Spleen (tissue), 7 donors: ENCODE results near the gene MACROD2.

Source experiments
- CTCF ChIP-seq, 11 experiments: fragments of 200-600 bp in 7 of 11; fragments of 450-650 bp in 4 of 11; sonication (generic) in 4 of 11; IDR thresholded peaks in 8 of 11; conservative IDR thresholded peaks in 3 of 11; 1 replicate in 7 of 11; 2 replicates in 4 of 11; pipeline versions ENCODE4 v1.4.0 to v1.8.0; 2016 to 2021; ENCODE audit warnings: antibody characterized with exemption in 11 of 11, inconsistent platforms in 4 of 11, mild to moderate bottlenecking in 1 of 11
- POLR2A ChIP-seq, 3 donors: fragments of 450-650 bp; IDR thresholded peaks; one replicate each; pipeline ENCODE4 v1.5.1; 2017; ENCODE audit warnings: antibody characterized with exemption in 3 of 3, mild to moderate bottlenecking in 1 of 3
- POLR2AphosphoS5 ChIP-seq, 3 donors: sonication (generic); formaldehyde crosslinking; IDR thresholded peaks; one replicate each; pipeline ENCODE4 v1.5.1; 2017; ENCODE audit warnings: antibody characterized with exemption in 3 of 3
- donor health status: DM: no; HTN: no; CAD: no; lungs with moderate emphysema.
- donor health status: DM: no; HTN: no; CAD: no.
- donor health status: DM: no; HTN: no; CAD: no.

DNA sequence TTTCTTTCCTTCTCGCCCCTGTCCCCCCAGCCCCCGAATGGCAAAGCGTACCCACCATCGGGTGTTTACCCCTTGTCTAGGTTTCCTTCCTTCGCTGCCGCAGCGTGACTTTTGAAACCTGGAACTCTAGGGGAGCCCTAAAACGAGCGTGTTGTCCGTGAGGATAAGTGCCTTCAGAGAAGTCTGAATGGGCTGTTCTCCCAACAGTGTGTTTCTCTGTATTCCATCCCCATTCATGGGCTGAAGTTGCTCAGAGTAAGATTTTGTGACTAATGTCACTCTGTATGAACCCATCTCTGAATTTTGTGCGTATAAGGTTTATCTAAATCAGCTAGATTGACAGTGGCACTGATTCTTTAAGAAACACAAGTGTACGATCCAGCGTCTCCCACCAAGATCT lies 949 bp downstream of the MACROD2 start:
- TF ChIP-seq CTCF (IDR thresholded peaks at IDR 0.05 in 8 of 11, conservative IDR thresholded peaks at IDR 0.05 in 3 of 11) = no peak
- no peak for TF ChIP-seq POLR2A (IDR thresholded peaks at IDR 0.05)
- TF ChIP-seq POLR2AphosphoS5 (IDR thresholded peaks at IDR 0.05) = no peak
